Gastroesophageal sphincter (tissue), 3 donors: ENCODE data around the gene SIDT1.

ENCODE experiments used
- POLR2A ChIP-seq, 2 donors: fragments of 450-650 bp; IDR thresholded peaks; one replicate each; pipeline ENCODE4 v1.6.1; 2017; ENCODE audit warnings: antibody characterized with exemption in 2 of 2, mild to moderate bottlenecking in 2 of 2, moderate library complexity in 1 of 2
- POLR2AphosphoS5 ChIP-seq: sonication (generic); formaldehyde crosslinking; IDR thresholded peaks from one replicate; pipeline ENCODE4 v1.6.1; 2017; ENCODE audit warnings: antibody characterized with exemption
- TF ChIP-seq, protein P1 (sequence below), 4 experiments: fragments of 200-600 bp in 2 of 4; fragments of 450-650 bp in 2 of 4; sonication (generic) in 1 of 4; IDR thresholded peaks; one replicate each; pipeline ENCODE4 v1.5.1; 2017 to 2019; ENCODE audit warnings: antibody characterized with exemption in 4 of 4, mild to moderate bottlenecking in 2 of 4, moderate library complexity in 2 of 4

GRCh38 chr3:113532698-113533533 is 561 bp downstream of the SIDT1 start:
- TF ChIP-seq, protein P1, sequence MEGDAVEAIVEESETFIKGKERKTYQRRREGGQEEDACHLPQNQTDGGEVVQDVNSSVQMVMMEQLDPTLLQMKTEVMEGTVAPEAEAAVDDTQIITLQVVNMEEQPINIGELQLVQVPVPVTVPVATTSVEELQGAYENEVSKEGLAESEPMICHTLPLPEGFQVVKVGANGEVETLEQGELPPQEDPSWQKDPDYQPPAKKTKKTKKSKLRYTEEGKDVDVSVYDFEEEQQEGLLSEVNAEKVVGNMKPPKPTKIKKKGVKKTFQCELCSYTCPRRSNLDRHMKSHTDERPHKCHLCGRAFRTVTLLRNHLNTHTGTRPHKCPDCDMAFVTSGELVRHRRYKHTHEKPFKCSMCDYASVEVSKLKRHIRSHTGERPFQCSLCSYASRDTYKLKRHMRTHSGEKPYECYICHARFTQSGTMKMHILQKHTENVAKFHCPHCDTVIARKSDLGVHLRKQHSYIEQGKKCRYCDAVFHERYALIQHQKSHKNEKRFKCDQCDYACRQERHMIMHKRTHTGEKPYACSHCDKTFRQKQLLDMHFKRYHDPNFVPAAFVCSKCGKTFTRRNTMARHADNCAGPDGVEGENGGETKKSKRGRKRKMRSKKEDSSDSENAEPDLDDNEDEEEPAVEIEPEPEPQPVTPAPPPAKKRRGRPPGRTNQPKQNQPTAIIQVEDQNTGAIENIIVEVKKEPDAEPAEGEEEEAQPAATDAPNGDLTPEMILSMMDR (IDR thresholded peaks at IDR 0.05): no peak
- no peak for TF ChIP-seq POLR2A (IDR thresholded peaks at IDR 0.05)
- TF ChIP-seq POLR2AphosphoS5: no peak
